NCI-H82 treated with DMSO at 0.1 percent for 48 hours (cell line): Measurements from ENCODE around the gene STAT5B.
A peak's percentile ranks its signal among the peaks of the same experiment; 100 is the strongest.
"Not testable (repeated sequence)": the region's sequence is repeated elsewhere in the genome, so short reads cannot be mapped to it uniquely, and the experiment has no call there.

Experiments
- DNase-seq: peaks from one replicate; lab custom pipeline; 2025; ENCODE audit not compliant: unreplicated experiment; lab: John Stamatoyannopoulos, UW

STAT5B gene

GRCh38 chr17:42276359-42276608, at the start of gene STAT5B:
Gene STAT5B, minus strand, starts transcription at chr17:42276391. Its CDS starts 44,264 bp downstream, at chr17:42232127.
- DNase-seq: no peak

GRCh38 chr17:42325026-42325425, 48.8 kb upstream of the STAT5B start:
- no peak for DNase-seq

- no peak for DNase-seq
Measured at GRCh38 chr17:42323268-42323773, 47.1 kb upstream of the STAT5B start.

- peak; percentile 83 for DNase-seq
Measured at GRCh38 chr17:42322382-42323267, 46.4 kb upstream of the STAT5B start.

DNA sequence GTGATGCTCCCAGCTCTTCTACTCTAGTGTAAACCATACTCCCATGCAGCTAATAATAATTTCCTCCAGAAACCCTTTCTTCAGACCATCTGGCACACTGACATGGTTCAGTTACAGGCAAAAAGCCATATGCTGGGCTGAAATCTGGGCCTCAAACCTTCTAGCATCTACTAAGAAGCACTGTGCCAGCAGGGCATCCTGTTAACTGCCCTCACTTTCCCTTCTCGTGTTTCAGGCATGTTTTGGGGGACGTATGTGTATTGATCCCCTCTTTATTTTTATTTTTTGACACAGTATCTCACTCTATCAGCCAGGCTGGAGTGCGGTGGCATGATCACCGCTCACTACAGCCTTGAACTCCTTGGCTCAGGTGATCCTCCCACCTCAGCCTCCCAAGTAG, 45.4 kb upstream of the STAT5B start:
- DNase-seq: peak; percentile 8

DNA sequence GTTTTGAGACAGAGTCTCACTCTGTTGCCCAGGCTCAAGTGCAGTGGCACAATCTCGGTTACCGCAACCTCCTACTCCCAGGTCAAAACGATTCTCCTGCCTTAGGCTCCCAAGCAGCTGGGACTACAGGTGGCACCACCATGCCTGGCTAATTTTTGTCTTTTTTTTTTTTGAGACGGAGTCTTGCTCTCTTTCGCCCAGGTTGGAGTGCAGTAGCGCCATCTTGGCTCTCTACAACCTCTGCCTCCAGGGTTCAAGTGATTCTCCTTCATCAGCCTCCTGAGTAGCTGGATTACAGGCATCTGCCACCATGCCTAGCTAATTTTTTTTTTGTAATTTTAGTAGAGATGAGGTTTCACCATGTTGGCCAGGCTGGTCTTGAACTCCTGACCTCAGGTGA, 41.8 kb upstream of the STAT5B start:
- DNase-seq: not testable (repeated sequence)

GRCh38 chr17:42317266-42317845, 41.2 kb upstream of the STAT5B start:
- DNase-seq: no peak

- no peak for DNase-seq
Measured at GRCh38 chr17:42316755-42317154, 40.6 kb upstream of the STAT5B start.

DNA sequence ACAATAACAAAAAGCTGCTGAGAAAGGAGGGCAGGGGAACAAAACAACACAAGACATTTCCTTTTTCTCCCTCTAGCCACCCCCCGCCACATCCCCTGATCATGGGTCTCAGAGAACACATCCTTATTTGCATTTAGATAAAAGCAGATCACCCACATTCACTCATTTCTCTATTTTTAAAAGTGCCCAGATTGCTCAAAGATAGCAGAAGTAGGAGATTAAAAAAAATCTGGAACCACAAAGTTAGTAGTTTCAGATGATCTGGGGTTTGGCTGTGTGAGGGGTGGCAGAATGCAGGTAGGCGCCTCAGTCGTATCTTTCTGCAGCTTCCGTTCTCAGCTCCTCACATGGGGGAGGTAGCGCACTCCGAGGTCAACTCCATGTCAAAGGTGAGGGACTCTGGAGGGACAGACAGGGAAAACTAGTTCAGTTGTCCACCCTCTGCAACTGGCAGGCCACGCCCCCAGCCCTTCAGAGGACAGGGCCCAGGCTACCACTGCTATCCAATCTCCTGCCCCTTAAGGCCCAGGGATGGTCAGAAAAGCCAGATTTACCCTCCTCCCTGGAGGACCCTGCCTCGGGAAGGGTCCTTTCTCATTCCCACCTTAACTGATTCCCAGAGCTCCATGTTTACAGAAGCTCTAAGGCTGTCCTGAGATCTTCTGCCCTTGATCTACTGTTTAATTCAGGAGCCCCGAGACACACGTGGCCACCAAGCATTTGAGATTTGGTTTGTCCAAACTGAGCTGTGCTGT, 39.4 kb upstream of the STAT5B start:
- DNase-seq: no peak

GRCh38 chr17:42313773-42314566, 37.8 kb upstream of the STAT5B start:
- DNase-seq: no peak

GRCh38 chr17:42313389-42313772, 37.2 kb upstream of the STAT5B start:
- DNase-seq: no peak

DNA sequence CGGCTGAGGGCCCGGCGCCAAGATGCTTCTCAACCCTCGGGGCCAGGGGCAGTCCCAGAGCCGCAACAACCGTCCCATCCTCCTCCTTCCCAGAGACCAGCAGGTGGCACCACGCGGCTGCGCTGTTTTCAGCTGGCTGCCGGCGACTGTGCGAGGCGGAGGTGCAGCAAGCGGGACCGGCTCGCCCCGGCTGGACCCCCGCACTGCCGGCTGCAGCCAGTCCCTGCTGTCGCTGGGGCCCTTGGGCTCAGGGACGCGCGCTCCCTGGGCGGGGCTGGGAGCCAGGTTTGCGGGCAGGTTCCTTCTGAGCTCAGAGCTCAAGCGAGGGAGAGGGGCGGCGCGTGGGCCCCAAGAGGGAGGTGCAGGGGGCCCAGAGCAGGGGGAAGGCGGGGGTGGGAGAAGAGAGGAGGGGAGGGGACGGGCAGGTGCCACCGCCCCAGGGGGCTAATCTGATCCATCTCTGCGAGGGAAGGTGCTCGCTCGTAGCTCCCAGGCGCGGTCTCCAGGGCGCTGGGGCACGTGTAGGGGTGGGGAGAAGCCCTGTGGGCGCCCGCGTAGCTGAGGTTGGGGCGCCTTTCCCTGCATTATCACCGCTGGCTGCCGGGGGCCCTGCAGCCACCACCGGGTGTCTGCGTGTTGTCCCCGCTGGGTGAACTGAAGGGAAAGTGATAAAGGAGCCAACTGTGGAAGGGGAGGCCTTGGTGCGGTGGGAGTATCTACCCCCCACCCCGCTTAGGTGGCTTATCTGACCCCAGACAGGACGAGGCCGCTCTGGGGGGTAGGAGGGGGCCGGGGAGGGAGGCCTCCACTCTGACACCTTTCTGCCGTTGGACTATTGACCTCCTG, 36.3 kb upstream of the STAT5B start:
- DNase-seq: peak; percentile 62

DNA sequence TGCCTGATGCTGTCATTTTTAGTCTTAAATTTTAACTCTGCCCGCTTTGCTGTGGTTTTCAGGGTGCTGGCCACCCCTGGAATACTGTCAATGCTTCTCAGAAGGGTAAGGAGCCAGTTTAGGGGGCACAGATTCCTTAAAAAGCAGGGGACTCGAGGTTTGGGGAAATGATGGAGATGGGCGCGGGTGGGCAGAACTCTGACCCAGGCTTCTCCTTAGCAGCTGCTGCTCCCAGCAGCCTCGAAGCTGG, 35.8 kb upstream of the STAT5B start:
- DNase-seq: no peak

GRCh38 chr17:42311240-42312034, 35.2 kb upstream of the STAT5B start:
- DNase-seq: peak; percentile 84

DNA sequence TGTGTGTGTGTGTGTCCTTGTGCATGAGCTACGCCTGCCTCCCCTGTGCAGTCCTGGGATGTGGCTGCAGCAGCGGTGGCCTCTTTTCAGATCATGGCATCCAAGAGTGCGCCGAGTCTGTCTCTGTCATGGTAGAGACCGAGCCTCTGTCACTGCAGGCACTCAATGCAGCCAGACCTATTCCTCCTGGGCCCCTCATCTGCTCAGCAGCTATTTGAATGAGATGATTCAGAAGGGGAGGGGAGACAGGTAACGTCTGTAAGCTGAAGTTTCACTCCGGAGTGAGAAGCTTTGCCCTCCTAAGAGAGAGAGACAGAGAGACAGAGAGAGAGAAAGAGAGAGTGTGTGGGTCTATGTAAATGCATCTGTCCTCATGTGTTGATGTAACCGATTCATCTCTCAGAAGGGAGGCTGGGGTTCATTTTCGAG, 34.6 kb upstream of the STAT5B start:
- no peak for DNase-seq

- no peak for DNase-seq
Measured at GRCh38 chr17:42309986-42310786, 34.0 kb upstream of the STAT5B start.

DNA sequence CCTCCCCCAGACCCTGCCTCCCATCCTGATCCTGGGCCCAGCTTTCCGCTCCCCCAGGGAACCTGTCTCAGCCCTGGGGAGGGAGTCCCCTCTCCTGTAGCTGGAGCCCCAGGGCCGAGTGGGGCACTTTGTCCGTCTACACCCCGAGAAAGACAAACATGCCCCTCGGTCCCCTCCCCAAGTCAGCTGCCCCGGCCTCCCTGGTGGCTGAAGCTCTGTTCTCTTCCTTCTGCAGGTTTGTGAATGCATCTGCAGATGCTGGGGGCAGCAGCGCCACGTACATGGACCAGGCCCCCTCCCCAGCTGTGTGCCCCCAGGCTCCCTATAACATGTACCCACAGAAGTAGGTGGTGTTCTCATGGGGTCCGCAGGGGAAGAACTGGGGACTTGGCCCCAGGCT, 33.0 kb upstream of the STAT5B start:
- DNase-seq: no peak

- DNase-seq: no peak
Measured at GRCh38 chr17:42308446-42308845, 32.3 kb upstream of the STAT5B start.
